ENCODE data around the gene MAPRE2.

DNA sequence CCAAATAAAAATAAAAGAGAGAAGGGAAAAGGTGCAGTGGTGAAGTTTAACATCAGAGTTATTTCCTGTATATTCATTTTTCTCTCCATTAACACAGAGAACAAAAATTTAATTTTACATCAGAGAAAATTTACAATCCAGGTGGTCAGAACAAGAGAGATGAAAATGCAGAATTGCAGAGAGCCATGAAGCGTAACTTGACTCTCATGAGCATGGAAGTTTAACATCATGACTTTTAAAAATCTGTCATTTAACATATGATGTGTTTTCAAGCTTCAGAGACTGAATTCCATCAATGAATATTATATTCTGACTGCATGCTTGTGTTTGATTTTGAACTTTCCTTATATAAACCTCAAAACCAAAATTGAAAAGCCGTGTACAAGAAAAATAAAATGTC is 120.3 kb downstream of the MAPRE2 start:
- TF ChIP-seq POLR2A (IDR thresholded peaks at IDR 0.05) = no peak
- TF ChIP-seq, protein P1, sequence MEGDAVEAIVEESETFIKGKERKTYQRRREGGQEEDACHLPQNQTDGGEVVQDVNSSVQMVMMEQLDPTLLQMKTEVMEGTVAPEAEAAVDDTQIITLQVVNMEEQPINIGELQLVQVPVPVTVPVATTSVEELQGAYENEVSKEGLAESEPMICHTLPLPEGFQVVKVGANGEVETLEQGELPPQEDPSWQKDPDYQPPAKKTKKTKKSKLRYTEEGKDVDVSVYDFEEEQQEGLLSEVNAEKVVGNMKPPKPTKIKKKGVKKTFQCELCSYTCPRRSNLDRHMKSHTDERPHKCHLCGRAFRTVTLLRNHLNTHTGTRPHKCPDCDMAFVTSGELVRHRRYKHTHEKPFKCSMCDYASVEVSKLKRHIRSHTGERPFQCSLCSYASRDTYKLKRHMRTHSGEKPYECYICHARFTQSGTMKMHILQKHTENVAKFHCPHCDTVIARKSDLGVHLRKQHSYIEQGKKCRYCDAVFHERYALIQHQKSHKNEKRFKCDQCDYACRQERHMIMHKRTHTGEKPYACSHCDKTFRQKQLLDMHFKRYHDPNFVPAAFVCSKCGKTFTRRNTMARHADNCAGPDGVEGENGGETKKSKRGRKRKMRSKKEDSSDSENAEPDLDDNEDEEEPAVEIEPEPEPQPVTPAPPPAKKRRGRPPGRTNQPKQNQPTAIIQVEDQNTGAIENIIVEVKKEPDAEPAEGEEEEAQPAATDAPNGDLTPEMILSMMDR (IDR thresholded peaks at IDR 0.05) = no peak
- no peak for TF ChIP-seq EP300 (IDR thresholded peaks at IDR 0.05)
